ENCODE results near the gene CHMP2A. TPM values are rescaled to one million over a fixed set of nuclear protein-coding genes. Genes with fewer than 3 reads are reported as not detected.
A peak's percentile ranks its signal among the peaks of the same experiment; 100 is the strongest.

The CHMP2A gene
- total and polyA plus RNA-seq, 2 donors from 2014 or later: 142 to 294 TPM

DNA sequence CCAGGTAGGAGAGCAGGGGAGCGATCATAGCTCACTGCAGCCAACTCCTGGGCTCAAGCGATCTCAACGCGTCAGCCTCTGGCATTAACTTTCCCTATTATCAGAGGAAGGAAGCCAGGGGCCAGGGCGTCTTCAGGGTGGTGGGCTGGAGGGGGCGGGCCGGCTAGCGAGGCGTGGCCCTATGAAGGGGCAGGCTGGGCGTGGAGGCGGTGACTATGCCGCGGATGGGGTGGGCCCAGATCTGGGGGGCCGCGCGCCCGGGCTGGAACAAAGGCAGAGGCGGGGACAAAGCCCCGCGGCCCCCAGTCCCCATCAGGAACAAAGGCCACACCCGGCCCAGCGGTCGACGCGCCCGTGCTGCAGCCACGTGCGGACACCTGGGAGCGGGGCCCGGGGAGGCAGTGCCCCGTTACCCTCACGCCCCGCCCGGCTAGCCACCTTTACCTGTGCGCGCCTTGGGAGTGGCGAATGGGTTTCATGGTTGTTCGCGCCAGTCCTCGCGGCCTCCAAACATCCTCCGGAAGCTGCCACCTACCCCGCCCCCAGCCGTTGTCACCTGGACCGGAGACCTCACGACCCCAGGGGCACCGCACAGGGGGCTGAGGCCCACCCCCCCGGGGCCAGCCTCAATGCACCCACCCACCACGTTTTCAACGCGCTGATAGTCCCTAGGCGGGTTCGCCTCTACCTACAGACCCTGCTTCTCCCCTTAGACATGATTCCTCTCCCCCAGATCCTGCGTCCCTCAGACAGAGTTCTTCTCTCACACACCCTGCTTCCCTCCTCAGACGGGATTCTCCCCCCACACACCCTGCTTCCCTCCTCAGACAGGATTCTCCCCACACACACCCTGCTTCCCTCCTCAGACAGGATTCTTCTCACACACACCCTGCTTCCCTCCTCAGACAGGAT, 16.4 kb downstream of the CHMP2A start:
- Histone ChIP-seq H3K4me3 (ENCODE audit: low read length in 3 of 3) (peak overlapping the region in 1 of 3 donors; percentile 46), H3K27ac (ENCODE audit: low read depth in 2 of 2, low read length in 2 of 2) (no peak overlapping the region)

DNA sequence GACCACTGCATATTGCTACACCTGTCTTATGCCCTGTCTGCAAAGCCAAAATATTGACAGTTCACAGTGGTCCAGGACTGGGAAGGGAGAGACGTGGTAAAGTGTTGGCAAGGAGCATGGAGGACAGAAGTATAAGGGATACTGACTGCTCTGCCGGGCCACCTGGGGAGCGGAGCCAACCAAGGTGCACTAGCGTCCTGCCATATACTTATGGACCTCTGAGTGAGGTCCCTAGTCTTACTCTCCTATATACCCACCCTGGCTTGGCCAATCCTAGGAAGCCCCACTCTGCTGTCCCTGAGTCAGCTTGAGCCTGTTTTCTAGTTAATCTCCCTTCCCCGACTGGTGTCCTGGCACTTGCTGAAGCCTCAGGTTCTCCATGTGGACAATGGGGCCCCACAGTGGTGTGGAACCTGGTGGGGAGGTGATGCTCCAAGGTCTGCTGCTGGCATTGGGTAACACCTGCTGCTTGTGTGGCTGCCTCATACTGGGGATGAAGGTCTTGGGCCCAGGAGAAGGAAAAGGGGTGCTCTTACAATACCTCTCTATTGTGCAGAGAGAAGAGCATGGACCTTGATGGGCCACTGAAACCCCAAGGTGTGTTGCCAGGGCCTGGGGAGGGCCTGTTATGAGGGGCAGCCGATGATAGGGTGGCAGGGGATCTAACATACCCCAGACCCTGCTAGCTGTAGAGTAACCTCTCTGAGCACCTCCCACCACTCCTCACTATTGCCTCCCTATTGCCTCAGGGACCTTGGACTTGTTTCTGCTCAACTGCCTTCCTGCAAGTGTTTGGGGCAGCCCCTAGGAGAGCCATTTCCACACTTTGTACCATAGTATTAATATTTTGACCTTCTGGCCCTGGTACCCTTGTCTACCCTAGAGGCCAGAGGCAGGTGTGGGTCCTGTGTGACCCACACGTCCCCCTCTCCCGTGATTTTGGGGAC, 17.8 kb downstream of the CHMP2A start:
- intact Hi-C loops (cut with DNase I): no loop called here
- TF ChIP-seq, protein P1, sequence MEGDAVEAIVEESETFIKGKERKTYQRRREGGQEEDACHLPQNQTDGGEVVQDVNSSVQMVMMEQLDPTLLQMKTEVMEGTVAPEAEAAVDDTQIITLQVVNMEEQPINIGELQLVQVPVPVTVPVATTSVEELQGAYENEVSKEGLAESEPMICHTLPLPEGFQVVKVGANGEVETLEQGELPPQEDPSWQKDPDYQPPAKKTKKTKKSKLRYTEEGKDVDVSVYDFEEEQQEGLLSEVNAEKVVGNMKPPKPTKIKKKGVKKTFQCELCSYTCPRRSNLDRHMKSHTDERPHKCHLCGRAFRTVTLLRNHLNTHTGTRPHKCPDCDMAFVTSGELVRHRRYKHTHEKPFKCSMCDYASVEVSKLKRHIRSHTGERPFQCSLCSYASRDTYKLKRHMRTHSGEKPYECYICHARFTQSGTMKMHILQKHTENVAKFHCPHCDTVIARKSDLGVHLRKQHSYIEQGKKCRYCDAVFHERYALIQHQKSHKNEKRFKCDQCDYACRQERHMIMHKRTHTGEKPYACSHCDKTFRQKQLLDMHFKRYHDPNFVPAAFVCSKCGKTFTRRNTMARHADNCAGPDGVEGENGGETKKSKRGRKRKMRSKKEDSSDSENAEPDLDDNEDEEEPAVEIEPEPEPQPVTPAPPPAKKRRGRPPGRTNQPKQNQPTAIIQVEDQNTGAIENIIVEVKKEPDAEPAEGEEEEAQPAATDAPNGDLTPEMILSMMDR (IDR thresholded peaks at IDR 0.05; ENCODE audit: borderline replicate concordance, extremely low read depth, insufficient read depth): no peak
- no peak overlapping the region for H3K4me3 ChIP-seq (ENCODE audit: low read length in 3 of 3)
- DNase-seq (peak in 2 of 5 donors; percentile 32 to 43), FAIRE-seq (no peak)
- H3K9ac ChIP-seq (ENCODE audit: low read length in 3 of 3): no peak overlapping the region
- H3K4me1 ChIP-seq (ENCODE audit: control insufficient read depth in 2 of 3, insufficient read depth in 2 of 3, low read depth in 1 of 3, low read length in 3 of 3): peaks cover 0 to 2% (median 0%) of the 10 kb centered on the region in 3 donors
- H3K36me3 ChIP-seq (ENCODE audit: control insufficient read depth in 2 of 3, insufficient read depth in 3 of 3, low read length in 3 of 3): no peaks in the 10 kb centered on the region
- no peaks in the 10 kb centered on the region for H3K27me3 ChIP-seq (ENCODE audit: control insufficient read depth, insufficient read depth, low read length)
- no peak overlapping the region for H3K27ac ChIP-seq (ENCODE audit: low read depth in 2 of 2, low read length in 2 of 2)
- no peaks in the 10 kb centered on the region for H3K9me3 ChIP-seq (ENCODE audit: control insufficient read depth in 2 of 3, insufficient read depth in 1 of 3, low read length in 3 of 3)

More for the DNA sequence above, 16.4 kb downstream of the CHMP2A start:
- intact Hi-C loops (cut with DNase I): no loop called here
- TF ChIP-seq, protein P1 (IDR thresholded peaks at IDR 0.05; ENCODE audit: borderline replicate concordance, extremely low read depth, insufficient read depth): no peak
- no peak for FAIRE-seq
- H3K27me3 ChIP-seq (ENCODE audit: control insufficient read depth, insufficient read depth, low read length): no peaks in the 10 kb centered on the region
- DNase-seq: peak; percentile 81 to 94 (median 93)
- peaks cover 0 to 2% (median 0%) of the 10 kb centered on the region in 3 donors for H3K4me1 ChIP-seq (ENCODE audit: control insufficient read depth in 2 of 3, insufficient read depth in 2 of 3, low read depth in 1 of 3, low read length in 3 of 3)
- H3K9me3 ChIP-seq (ENCODE audit: control insufficient read depth in 2 of 3, insufficient read depth in 1 of 3, low read length in 3 of 3): no peaks in the 10 kb centered on the region
- peak overlapping the region in 2 of 3 donors; percentile 12 to 31 for H3K9ac ChIP-seq (ENCODE audit: low read length in 3 of 3)
- no peaks in the 10 kb centered on the region for H3K36me3 ChIP-seq (ENCODE audit: control insufficient read depth in 2 of 3, insufficient read depth in 3 of 3, low read length in 3 of 3)

DNA sequence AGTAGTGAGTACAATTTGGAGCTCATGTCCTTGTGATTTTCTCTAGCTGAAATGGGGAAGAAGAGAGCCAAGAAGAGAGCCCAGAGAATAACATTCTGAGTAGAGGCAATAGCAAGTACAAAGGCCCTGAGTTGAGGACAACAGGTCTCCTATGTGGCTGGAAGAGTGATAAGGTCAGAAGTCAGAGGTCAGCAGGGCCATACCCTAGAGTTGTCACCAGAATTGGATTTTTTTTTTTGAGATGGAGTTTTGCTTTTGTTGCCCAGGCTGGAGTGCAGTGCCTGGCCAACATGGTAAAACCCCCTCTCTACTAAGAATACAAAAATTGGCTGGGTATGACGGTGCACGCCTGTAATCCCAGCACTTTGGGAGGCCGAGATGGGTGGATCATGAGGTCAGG, 19.0 kb downstream of the CHMP2A start:
- Histone ChIP-seq H3K9me3 (ENCODE audit: control insufficient read depth in 2 of 3, insufficient read depth in 1 of 3, low read length in 3 of 3) (no peaks in the 10 kb centered on the region), H3K4me3 (ENCODE audit: low read length in 3 of 3) (no peak overlapping the region), H3K36me3 (ENCODE audit: control insufficient read depth in 2 of 3, insufficient read depth in 3 of 3, low read length in 3 of 3) (no peaks in the 10 kb centered on the region), H3K9ac (ENCODE audit: low read length in 3 of 3) (no peak overlapping the region), H3K4me1 (ENCODE audit: control insufficient read depth in 2 of 3, insufficient read depth in 2 of 3, low read depth in 1 of 3, low read length in 3 of 3) (peaks cover 0 to 2% (median 0%) of the 10 kb centered on the region in 3 donors), H3K27me3 (ENCODE audit: control insufficient read depth, insufficient read depth, low read length) (no peaks in the 10 kb centered on the region), H3K27ac (ENCODE audit: low read depth in 2 of 2, low read length in 2 of 2) (no peak overlapping the region)
- intact Hi-C loops (cut with DNase I): no loop called here
- TF ChIP-seq, protein P1 (IDR thresholded peaks at IDR 0.05; ENCODE audit: borderline replicate concordance, extremely low read depth, insufficient read depth): no peak
- DNase-seq (no peak), FAIRE-seq (no peak)
